Naive B cell (primary cell): ENCODE measurements around the gene ZSCAN5C. TPM values are rescaled to one million over a fixed set of nuclear protein-coding genes. Genes with fewer than 3 reads are reported as not detected.
A peak's percentile ranks its signal among the peaks of the same experiment; 100 is the strongest.
"Not testable (repeated sequence)": the region's sequence is repeated elsewhere in the genome, so short reads cannot be mapped to it uniquely, and the experiment has no call there.

Source experiments
- ATAC-seq, 2 donors: fragments of 150-1000 bp; cut with Tn5 transposase; 2 replicates each; pipeline ENCODE4 v1.10.0; 2021; ENCODE audit warnings: low read depth in 2 of 2, mild to moderate bottlenecking in 2 of 2, moderate library complexity in 2 of 2
- DNase-seq: peaks from one replicate; pipeline ENCODE4 v3.0.0; 2022
- H3K27ac Mint-ChIP-seq, 6 donors: one replicate each; pipeline ENCODE4 v1.8.0; 2020 to 2022; ENCODE audit warnings: mild to moderate bottlenecking in 6 of 6, mixed read lengths in 6 of 6, moderate library complexity in 5 of 6, inconsistent platforms in 2 of 6
- H3K27me3 Mint-ChIP-seq, 3 donors: one replicate each; pipeline ENCODE4 v1.8.0; 2021 to 2022; ENCODE audit warnings: mixed read lengths in 3 of 3, mild to moderate bottlenecking in 1 of 3
- H3K36me3 Mint-ChIP-seq, 2 donors: one replicate each; pipeline ENCODE4 v1.8.0; 2020 to 2022; ENCODE audit warnings: mixed read lengths in 2 of 2, inconsistent platforms in 1 of 2, mild to moderate bottlenecking in 1 of 2
- H3K4me1 Mint-ChIP-seq, 3 donors: one replicate each; pipeline ENCODE4 v1.8.0; 2020 to 2022; ENCODE audit warnings: mixed read lengths in 3 of 3, inconsistent platforms in 1 of 3, mild to moderate bottlenecking in 1 of 3, moderate library complexity in 1 of 3
- H3K4me3 Mint-ChIP-seq, 8 donors: one replicate each; pipeline ENCODE4 v1.8.0; 2020 to 2022; ENCODE audit warnings: mild to moderate bottlenecking in 8 of 8, mixed read lengths in 8 of 8, moderate library complexity in 8 of 8, inconsistent platforms in 2 of 8
- H3K9me3 Mint-ChIP-seq, 7 donors: one replicate each; pipeline ENCODE4 v1.8.0; 2020 to 2022; ENCODE audit warnings: mixed read lengths in 7 of 7, mild to moderate bottlenecking in 5 of 7, inconsistent platforms in 2 of 7, moderate library complexity in 1 of 7
- polyA plus RNA-seq, 6 donors: library from polyadenylated mRNA; unstranded; fragments of 300-500 nt; fragmentation: Illumina TruSeq; gene quantifications; one replicate each; pipeline ENCODE4 v1.2.3, GENCODE V29; 2021; ENCODE audit warnings: low read depth in 6 of 6

The ZSCAN5C gene
- polyA plus RNA-seq, 6 donors from 2014 or later = 0.15 TPM; not detected in 5

DNA sequence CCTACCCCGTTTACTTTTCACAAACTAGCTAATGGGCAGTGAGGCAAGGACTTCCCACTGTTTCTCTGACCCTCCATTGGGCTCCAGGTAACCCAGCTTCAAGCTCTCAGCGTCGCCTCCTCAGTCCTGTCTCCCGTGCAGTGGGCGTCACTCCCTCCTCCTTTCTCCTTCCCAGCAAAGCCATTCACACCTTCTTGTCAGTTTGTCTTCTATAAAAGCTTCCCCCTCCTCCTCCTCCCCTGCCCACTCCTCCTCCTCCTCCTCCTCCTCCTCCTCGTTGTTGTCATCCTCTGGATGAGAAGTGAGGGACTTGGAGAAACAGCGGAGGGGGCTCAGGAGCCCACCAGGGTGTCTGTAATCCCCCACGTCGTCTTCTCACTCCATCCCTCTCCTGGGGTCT, 28.0 kb upstream of the ZSCAN5C start:
- no peaks in the 10 kb centered on the region for H3K9me3 Mint-ChIP-seq
- H3K27ac Mint-ChIP-seq = no peak overlapping the region
- no peak overlapping the region for H3K4me3 Mint-ChIP-seq
- H3K4me1 Mint-ChIP-seq = peaks cover 0 to 5% (median 4%) of the 10 kb centered on the region in 3 donors
- no peak for ATAC-seq
- H3K36me3 Mint-ChIP-seq = no peaks in the 10 kb centered on the region
- DNase-seq = no peak
- H3K27me3 Mint-ChIP-seq = peaks cover 0 to 37% (median 32%) of the 10 kb centered on the region in 3 donors

DNA sequence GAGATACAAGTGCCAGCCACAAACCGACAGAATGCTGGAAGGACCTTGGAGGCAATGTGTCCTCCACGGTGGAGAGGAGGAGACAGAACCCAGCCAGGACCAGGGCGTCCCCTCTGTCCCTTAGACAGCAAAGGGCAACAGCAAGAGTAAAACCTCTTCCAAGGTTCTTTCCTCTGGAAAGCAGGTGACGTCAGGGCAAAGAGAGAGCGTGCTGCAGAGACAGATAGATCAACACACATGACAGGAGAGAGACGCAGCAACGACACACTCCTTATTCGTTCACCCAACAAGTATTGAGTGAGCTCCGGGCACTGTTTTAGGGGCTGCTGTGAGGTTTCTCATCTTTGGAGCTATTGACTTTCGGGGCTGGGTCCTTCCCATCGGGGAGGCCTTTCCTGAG, 27.5 kb upstream of the ZSCAN5C start:
- ATAC-seq = no peak
- no peak for DNase-seq
- no peak overlapping the region for H3K4me3 Mint-ChIP-seq
- no peaks in the 10 kb centered on the region for H3K36me3 Mint-ChIP-seq
- no peak overlapping the region for H3K27ac Mint-ChIP-seq
- peaks cover 0 to 5% (median 4%) of the 10 kb centered on the region in 3 donors for H3K4me1 Mint-ChIP-seq
- peaks cover 0 to 37% (median 32%) of the 10 kb centered on the region in 3 donors for H3K27me3 Mint-ChIP-seq
- no peaks in the 10 kb centered on the region for H3K9me3 Mint-ChIP-seq

DNA sequence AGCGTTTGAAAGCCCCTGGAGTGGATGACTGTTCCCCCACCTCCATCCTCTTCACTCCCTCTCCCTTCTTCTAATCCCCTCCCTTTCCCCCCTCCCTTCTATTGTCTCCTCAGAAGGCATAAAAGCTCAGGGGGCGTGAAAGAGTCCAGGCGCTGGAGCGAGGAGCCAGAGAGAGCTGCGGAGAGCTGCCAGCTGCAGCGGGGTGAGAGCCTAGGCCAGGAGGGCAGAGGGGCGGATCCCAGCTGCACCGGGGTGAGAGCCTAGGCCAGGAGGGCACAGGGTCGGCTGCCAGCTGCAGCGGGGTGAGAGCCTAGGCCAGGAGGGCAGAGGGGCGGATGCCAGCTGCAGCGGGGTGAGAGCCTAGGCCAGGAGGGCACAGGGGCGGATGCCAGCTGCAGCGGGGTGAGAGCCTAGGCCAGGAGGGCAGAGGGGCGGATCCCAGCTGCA, 26.2 kb upstream of the ZSCAN5C start, which contains the start of gene GALP:
Gene GALP, plus strand, starts transcription at position 148 of the 447 bp plus-strand sequence. CDS start 1,101 bp downstream, outside the sequence.
- H3K4me1 Mint-ChIP-seq, ATAC-seq, DNase-seq, H3K36me3 Mint-ChIP-seq, H3K4me3 Mint-ChIP-seq, H3K27ac Mint-ChIP-seq, H3K9me3 Mint-ChIP-seq: not testable (repeated sequence)
- H3K27me3 Mint-ChIP-seq = peaks cover 0 to 30% (median 23%) of the 10 kb centered on the region in 3 donors

DNA sequence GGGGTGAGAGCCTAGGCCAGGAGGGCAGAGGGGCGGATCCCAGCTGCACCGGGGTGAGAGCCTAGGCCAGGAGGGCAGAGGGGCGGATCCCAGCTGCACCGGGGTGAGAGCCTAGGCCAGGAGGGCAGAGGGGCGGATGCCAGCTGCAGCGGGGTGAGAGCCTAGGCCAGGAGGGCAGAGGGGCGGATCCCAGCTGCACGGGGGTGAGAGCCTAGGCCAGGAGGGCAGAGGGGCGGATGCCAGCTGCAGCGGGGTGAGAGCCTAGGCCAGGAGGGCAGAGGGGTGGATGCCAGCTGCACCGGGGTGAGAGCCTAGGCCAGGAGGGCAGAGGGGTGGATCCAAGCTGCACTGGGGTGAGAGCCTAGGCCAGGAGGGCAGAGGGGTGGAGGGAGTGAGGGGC, 25.8 kb upstream of the ZSCAN5C start:
- DNase-seq, ATAC-seq, H3K27ac Mint-ChIP-seq, H3K9me3 Mint-ChIP-seq, H3K4me3 Mint-ChIP-seq, H3K4me1 Mint-ChIP-seq, H3K36me3 Mint-ChIP-seq: not testable (repeated sequence)
- peaks cover 0 to 30% (median 23%) of the 10 kb centered on the region in 3 donors for H3K27me3 Mint-ChIP-seq

DNA sequence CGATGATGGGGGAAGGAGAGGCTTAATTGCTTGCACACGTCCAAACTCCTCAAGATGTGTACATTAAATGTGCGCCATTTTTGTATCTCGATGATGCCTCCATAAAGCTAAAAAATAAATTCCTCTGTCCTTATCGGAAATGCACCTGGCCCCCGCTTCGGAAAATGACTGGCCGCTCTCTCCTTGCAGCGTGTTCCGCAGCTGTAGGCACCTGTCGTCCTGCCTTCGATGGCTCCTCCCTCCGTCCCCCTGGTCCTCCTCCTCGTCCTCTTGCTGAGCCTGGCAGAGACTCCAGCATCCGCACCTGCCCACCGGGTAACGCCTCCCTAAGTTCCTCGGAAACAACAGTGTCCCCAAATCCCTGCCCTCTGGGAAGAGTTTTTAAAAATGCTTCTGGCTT, 25.2 kb upstream of the ZSCAN5C start:
- peaks cover 0 to 2% (median 2%) of the 10 kb centered on the region in 3 donors for H3K4me1 Mint-ChIP-seq
- ATAC-seq (no peak), DNase-seq (no peak)
- peaks cover 0 to 31% (median 23%) of the 10 kb centered on the region in 3 donors for H3K27me3 Mint-ChIP-seq
- no peaks in the 10 kb centered on the region for H3K36me3 Mint-ChIP-seq
- no peak overlapping the region for H3K4me3 Mint-ChIP-seq
- no peaks in the 10 kb centered on the region for H3K9me3 Mint-ChIP-seq
- H3K27ac Mint-ChIP-seq = peak overlapping the region in 1 of 6 donors; percentile 57

DNA sequence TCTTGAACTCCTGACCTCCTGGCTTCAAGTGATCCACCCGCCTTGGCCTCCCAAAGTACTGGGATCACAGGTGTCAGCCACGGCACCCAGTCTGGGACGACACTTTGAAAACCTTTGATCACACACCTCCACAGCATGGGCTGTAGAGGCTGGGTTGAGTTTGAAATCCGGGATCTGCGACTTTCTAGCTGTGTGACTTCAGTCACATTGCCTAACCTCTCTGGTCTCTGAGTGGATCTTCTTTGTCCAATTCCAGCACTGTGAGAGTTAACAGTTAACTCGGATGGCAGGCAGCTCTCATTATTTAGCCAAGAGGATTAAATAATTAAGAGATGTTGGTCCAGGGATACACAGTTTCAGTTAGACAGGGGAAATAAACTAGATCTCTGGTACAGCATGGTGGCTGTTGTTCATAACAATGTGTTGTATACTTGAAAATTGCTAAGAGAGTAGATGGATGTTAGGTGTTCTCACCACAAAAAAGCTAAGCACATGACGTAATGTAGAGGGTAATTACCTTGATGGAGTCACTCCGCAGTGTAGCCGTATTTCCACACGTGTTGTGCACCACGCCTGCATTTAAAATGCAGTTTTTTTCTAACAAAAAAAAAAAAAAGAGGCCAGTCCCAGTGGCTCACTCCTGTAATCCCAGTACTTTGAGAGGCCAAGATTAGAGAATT, 24.4 kb upstream of the ZSCAN5C start:
- Mint-ChIP-seq H3K4me3 (no peak overlapping the region), H3K27ac (no peak overlapping the region), H3K36me3 (no peaks in the 10 kb centered on the region), H3K9me3 (no peaks in the 10 kb centered on the region), H3K4me1 (no peaks in the 10 kb centered on the region), H3K27me3 (peaks cover 0 to 32% (median 24%) of the 10 kb centered on the region in 3 donors)
- DNase-seq (no peak), ATAC-seq (no peak)

DNA sequence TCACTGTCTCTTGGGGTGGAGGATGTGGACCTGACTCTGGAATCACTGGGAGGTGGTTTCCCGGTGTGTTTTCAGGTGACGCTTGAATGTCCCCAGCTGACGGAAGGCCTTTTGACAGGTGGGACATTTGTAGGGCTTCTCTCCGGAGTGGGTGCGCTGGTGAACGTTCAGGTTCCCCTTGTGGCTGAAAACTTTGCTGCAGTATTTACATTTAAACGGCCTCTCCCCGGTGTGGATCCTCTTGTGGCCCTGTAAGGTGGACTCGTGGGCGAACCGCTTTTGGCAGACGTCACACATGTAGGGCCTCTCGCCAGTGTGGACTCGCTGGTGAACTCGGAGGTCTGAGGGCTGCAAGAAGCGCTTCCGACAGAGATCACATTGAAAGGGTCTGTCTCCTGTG, 12.3 kb upstream of the ZSCAN5C start:
- peak overlapping the region in 1 of 8 donors; percentile 33 for H3K4me3 Mint-ChIP-seq
- H3K27ac Mint-ChIP-seq = no peak overlapping the region
- DNase-seq = no peak
- H3K9me3 Mint-ChIP-seq = no peaks in the 10 kb centered on the region
- no peaks in the 10 kb centered on the region for H3K36me3 Mint-ChIP-seq
- H3K27me3 Mint-ChIP-seq = peaks cover 4 to 30% (median 12%) of the 10 kb centered on the region in 3 donors
- H3K4me1 Mint-ChIP-seq = no peaks in the 10 kb centered on the region
- ATAC-seq = no peak

DNA sequence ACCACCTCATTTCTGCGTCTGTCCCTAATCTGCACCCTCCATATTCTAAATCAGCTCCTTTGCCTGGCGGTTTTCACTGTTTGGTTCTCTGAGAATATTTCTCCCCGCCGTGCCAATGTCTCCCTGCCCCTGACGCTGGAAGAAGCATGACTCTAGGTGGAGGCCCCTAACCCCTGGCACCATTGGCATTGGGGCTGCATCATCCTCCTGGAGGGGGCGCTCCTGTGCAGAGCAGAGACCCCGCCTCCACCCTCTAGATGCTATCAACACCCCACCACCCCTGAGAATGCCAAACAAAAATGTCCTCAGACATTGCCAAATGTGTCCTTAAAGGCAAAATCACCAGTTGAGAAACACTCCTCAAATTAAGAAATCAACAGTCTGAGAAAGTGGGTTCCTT, 11.0 kb upstream of the ZSCAN5C start:
- no peaks in the 10 kb centered on the region for H3K9me3 Mint-ChIP-seq

DNA sequence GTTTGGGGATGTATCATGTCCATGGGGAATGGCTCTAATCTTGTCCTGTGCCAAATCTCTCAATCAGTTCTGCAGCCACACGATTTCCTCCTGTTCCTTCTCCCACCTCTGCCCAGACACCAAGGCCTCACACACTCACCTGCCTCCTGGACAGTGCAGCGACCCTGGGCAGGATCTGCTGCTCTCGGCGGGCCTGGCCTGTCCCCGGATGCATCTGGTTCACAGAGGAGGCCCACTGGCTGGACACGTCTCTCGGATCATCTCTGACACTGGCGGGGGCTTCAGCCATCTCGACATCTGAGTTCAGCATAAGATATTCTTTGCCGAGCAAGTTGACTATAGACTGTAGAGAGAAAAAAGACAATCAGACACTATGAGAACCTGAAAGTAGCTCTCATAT, 10.4 kb upstream of the ZSCAN5C start:
- Mint-ChIP-seq H3K4me1 (no peaks in the 10 kb centered on the region), H3K4me3 (no peak overlapping the region), H3K9me3 (no peaks in the 10 kb centered on the region), H3K27me3 (peaks cover 0 to 18% (median 0%) of the 10 kb centered on the region in 3 donors), H3K36me3 (no peaks in the 10 kb centered on the region), H3K27ac (peak overlapping the region in 1 of 6 donors; percentile 72)
- DNase-seq (no peak), ATAC-seq (no peak)

More for the DNA sequence above, 11.0 kb upstream of the ZSCAN5C start:
- Mint-ChIP-seq H3K4me1 (no peaks in the 10 kb centered on the region), H3K27ac (no peak overlapping the region), H3K4me3 (no peak overlapping the region), H3K36me3 (no peaks in the 10 kb centered on the region), H3K27me3 (peaks cover 0 to 18% (median 0%) of the 10 kb centered on the region in 3 donors)
- DNase-seq (no peak), ATAC-seq (no peak)

DNA sequence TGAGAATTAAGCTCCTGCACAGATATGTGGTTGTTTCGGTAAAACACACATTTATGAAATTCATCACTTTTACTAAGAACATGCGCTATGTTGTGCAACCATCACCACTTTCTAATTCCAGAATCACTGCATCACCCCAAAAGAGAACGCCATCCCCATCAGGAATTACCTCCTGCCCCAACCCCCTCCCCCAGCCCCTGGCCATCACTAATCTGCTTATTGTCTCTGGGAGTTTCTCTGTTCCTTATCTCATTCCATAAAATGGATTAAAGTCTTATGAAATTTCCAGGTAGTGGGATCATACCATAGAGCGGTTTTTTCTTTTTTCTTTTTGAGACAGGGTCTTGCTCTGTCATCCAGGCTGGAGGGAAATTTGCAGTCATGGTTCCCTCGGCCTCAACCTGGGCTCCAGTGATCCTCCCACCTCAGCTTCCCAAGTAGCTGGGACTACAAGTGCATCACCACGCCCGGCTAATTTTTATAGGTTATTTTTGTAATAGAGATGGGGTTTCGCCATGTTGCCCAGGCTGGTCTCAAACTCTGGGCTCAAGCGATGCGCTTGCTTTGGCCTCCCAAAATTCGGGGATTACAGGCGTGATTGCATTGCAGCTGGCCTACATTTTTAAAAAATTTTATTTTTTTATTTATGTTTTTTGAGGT, 8.0 kb upstream of the ZSCAN5C start:
- ATAC-seq = no peak
- H3K27me3 Mint-ChIP-seq = peaks cover 0 to 21% (median 0%) of the 10 kb centered on the region in 3 donors
- no peaks in the 10 kb centered on the region for H3K4me1 Mint-ChIP-seq
- no peak for DNase-seq
- H3K4me3 Mint-ChIP-seq = no peak overlapping the region
- no peaks in the 10 kb centered on the region for H3K36me3 Mint-ChIP-seq
- H3K27ac Mint-ChIP-seq = no peak overlapping the region
- H3K9me3 Mint-ChIP-seq = no peaks in the 10 kb centered on the region

DNA sequence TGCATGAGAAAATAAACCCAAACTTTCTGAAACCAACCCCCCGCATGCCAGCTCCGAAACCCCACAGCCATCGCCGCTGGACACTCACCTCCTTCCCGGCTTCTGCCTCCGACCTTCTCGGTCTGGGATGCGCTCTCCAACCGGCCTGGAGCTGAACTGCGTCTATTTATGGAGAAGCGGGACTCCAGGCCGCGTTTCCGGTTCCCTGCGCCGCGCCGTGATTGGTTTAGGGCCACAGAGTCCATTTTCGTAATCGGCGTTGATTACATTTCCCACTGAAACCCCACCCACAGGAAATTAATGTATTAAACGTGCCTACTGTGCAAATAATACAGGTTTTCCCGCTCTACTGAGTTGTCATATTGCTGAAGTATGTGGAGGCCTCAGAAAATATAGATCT, 4.4 kb upstream of the ZSCAN5C start, which contains the start of gene ZSCAN5B:
Gene ZSCAN5B, minus strand, starts transcription at position 138 of the 400 bp plus-strand sequence. CDS start 4,731 bp downstream, outside the sequence.
- not testable (repeated sequence) for ATAC-seq, H3K27ac Mint-ChIP-seq, H3K4me1 Mint-ChIP-seq, DNase-seq, H3K9me3 Mint-ChIP-seq, H3K4me3 Mint-ChIP-seq, H3K36me3 Mint-ChIP-seq
- peaks cover 0 to 18% (median 10%) of the 10 kb centered on the region in 3 donors for H3K27me3 Mint-ChIP-seq

DNA sequence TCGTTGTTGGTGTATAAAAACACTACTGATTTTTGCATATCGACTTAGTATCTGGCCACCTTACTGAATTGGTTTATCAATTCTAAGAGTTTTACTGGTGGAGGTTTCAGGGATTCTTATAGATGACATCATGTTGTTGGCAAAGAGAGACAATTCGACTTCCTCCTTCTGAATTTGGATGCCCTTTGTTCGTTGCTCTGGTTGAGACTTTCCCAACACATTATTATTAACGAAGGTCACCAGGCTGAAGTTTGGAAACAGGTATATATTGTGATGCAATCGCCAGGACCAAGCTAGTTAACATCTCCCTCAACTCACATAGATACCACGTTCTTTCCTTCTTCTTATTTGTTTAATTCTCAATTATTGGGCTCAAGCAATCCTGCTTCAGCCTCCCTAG, 2.4 kb upstream of the ZSCAN5C start:
- peaks cover 0 to 18% (median 10%) of the 10 kb centered on the region in 3 donors for H3K27me3 Mint-ChIP-seq
- no peaks in the 10 kb centered on the region for H3K9me3 Mint-ChIP-seq
- H3K36me3 Mint-ChIP-seq = no peaks in the 10 kb centered on the region
- DNase-seq (no peak), ATAC-seq (no peak)
- H3K27ac Mint-ChIP-seq = no peak overlapping the region
- no peak overlapping the region for H3K4me3 Mint-ChIP-seq
- H3K4me1 Mint-ChIP-seq = peaks cover 0 to 5% (median 0%) of the 10 kb centered on the region in 3 donors

DNA sequence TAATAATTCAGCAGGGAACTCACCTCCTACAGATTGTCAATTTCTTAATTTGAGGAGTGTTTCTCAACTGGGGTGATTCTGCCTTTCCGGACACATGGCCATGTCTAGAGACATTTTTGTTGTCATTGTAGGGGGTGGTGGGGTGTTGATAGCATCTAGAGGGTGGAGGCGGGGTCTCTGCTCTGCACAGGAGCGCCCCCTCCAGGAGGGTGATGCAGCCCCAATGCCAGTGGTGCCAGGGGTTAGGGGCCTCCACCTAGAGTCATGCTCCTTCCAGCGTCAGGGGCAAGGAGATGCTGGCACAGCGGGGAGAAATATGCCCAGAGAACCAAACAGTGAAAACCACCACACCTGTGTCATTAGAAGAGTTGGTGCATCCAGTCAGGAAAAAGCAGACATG, 5.5 kb downstream of the ZSCAN5C start:
- Mint-ChIP-seq H3K27me3 (peaks cover 0 to 17% (median 15%) of the 10 kb centered on the region in 3 donors), H3K27ac (peak overlapping the region in 1 of 6 donors; percentile 48)
- not testable (repeated sequence) for H3K4me3 Mint-ChIP-seq, ATAC-seq, DNase-seq, H3K36me3 Mint-ChIP-seq, H3K4me1 Mint-ChIP-seq, H3K9me3 Mint-ChIP-seq

DNA sequence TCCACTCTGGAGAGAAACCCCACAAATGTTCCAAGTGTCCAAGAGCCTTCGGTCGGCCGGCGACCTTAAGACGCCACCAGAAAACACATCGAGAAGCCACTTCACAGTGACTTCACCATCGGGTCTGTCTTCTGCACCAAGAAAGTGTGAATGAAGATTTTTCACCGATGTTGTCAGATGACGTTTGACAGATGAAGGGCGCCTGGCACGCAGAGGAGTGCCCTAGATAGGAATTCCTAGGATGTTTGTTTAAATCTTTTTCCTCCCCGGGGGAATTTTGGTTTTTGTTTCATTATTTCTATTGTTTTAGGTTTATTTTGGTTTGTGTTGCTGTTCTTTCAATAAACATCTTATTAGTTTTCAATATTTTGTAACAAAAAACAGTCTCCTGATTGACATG, 7.0 kb downstream of the ZSCAN5C start:
- Mint-ChIP-seq H3K4me3 (no peak overlapping the region), H3K4me1 (no peaks in the 10 kb centered on the region), H3K36me3 (no peaks in the 10 kb centered on the region), H3K9me3 (no peaks in the 10 kb centered on the region), H3K27me3 (peaks cover 0 to 27% (median 16%) of the 10 kb centered on the region in 3 donors), H3K27ac (no peak overlapping the region)
- DNase-seq = no peak
- no peak for ATAC-seq
